MCF 10A (cell line): ENCODE data around the gene NAGPA. TPM values are rescaled to one million over a fixed set of nuclear protein-coding genes. Genes with fewer than 3 reads are reported as not detected.
"Not testable (repeated sequence)": the region's sequence is repeated elsewhere in the genome, so short reads cannot be mapped to it uniquely, and the experiment has no call there.

Source experiments
- BruUV-seq: library from RNA; stranded (reverse); fragments of 400-500 nt; replicated peaks from 2 replicates; lab custom pipeline; 2021; lab: Mats Ljungman, UMichigan
- CTCF ChIA-PET: fragments of 300-600 bp; sonication (Branson Sonifier 250); formaldehyde crosslinking; extraction: SDS; loops from one replicate; lab custom pipeline; 2021; ENCODE audit warnings: antibody characterized with exemption, inconsistent platforms; lab: Yijun Ruan, JAX
- POLR2A ChIA-PET: fragments of 300-600, 350-650 bp; sonication (Branson Sonifier 250); formaldehyde crosslinking; extraction: SDS; loops from one replicate; lab custom pipeline; 2020; ENCODE audit warnings: antibody characterized with exemption, inconsistent platforms; lab: Yijun Ruan, JAX
- DNase-seq: peaks from one replicate; pipeline ENCODE4 v3.0.0-alpha.2; 2018; ENCODE audit not compliant: unreplicated experiment
- H3K27ac Mint-ChIP-seq: one replicate; pipeline ENCODE4 v1.8.0; 2022; ENCODE audit warnings: mild to moderate bottlenecking, low read depth, mixed read lengths; ENCODE audit not compliant: unreplicated experiment
- H3K27me3 Mint-ChIP-seq: one replicate; pipeline ENCODE4 v1.8.0; 2022; ENCODE audit warnings: mixed read lengths; ENCODE audit not compliant: insufficient read depth, unreplicated experiment
- H3K36me3 Mint-ChIP-seq: one replicate; pipeline ENCODE4 v1.8.0; 2022; ENCODE audit warnings: mild to moderate bottlenecking, moderate library complexity, mixed read lengths; ENCODE audit not compliant: insufficient read depth, unreplicated experiment
- H3K4me1 Mint-ChIP-seq: one replicate; pipeline ENCODE4 v1.8.0; 2022; ENCODE audit warnings: mixed read lengths; ENCODE audit not compliant: insufficient read depth, unreplicated experiment
- H3K4me3 Mint-ChIP-seq: one replicate; pipeline ENCODE4 v1.8.0; 2022; ENCODE audit warnings: mild to moderate bottlenecking, moderate library complexity, mixed read lengths; ENCODE audit not compliant: unreplicated experiment
- H3K9me3 Mint-ChIP-seq: one replicate; pipeline ENCODE4 v1.8.0; 2022; ENCODE audit warnings: mixed read lengths; ENCODE audit not compliant: unreplicated experiment
- CTCF ChIP-seq: fragments of 200-600 bp; IDR thresholded peaks from one replicate; pipeline ENCODE4 v1.8.0; 2022; ENCODE audit warnings: antibody characterized with exemption, mild to moderate bottlenecking; ENCODE audit not compliant: unreplicated experiment
- intact Hi-C: fragments of 100-400 bp; cut with micrococcal nuclease; formaldehyde crosslinking; loops from 2 replicates; pipeline ENCODE4 v1.14.1; 2022
- total RNA-seq: library from RNA; stranded (reverse); gene quantifications from 2 replicates; pipeline ENCODE4 v1.2.3, GENCODE V29; 2022

The NAGPA gene
- total RNA-seq, 1 experiment from 2014 or later, result 4.9 TPM

- no peak for DNase-seq
- no peaks in the 10 kb centered on the region for H3K4me1 Mint-ChIP-seq
- intact Hi-C loops, result no loop called here
- H3K27me3 Mint-ChIP-seq, result peaks cover 57% of the 10 kb centered on the region
- no peak for TF ChIP-seq CTCF
- no peak overlapping the region for H3K27ac Mint-ChIP-seq
- no peaks in the 10 kb centered on the region for H3K36me3 Mint-ChIP-seq
- ChIA-PET CTCF (interaction anchor here (1.4 kb wide), 1 partner anchor 11 kb away, joined by 5 read pairs; no protein-coding TSS in a partner anchor), POLR2A (no interaction called here)
- H3K4me3 Mint-ChIP-seq, result no peak overlapping the region
- H3K9me3 Mint-ChIP-seq, result no peaks in the 10 kb centered on the region
- BruUV-seq, result no TSS peak
These were observed 13.2 kb upstream of the NAGPA start for GRCh38 chr16:5046914-5047313.

GRCh38 chr16:5045499-5046115 lies 11.9 kb upstream of the NAGPA start:
- POLR2A ChIA-PET, result no interaction called here
- CTCF ChIA-PET, result interaction anchor here (1.0 to 1.5 kb wide), 2 partner anchors 8 to 46 kb away, joined by 3 to 5 read pairs; no protein-coding TSS in a partner anchor
- TF ChIP-seq CTCF, result no peak
- H3K4me3 Mint-ChIP-seq, result no peak overlapping the region
- H3K27ac Mint-ChIP-seq, result no peak overlapping the region
- peaks cover 54% of the 10 kb centered on the region for H3K27me3 Mint-ChIP-seq
- no peaks in the 10 kb centered on the region for H3K36me3 Mint-ChIP-seq
- intact Hi-C loops, result no loop called here
- no peaks in the 10 kb centered on the region for H3K4me1 Mint-ChIP-seq
- no TSS peak for BruUV-seq
- no peak for DNase-seq
- H3K9me3 Mint-ChIP-seq, result no peaks in the 10 kb centered on the region

GRCh38 chr16:5044581-5044980 lies 10.8 kb upstream of the NAGPA start:
- not testable (repeated sequence) for H3K9me3 Mint-ChIP-seq
- CTCF ChIA-PET, result interaction anchor here (1.1 to 1.5 kb wide), 2 partner anchors 9 to 10 kb away, joined by 3 read pairs; no protein-coding TSS in a partner anchor

GRCh38 chr16:5044011-5044540 lies 10.3 kb upstream of the NAGPA start:
- TF ChIP-seq CTCF, result no peak
- CTCF ChIA-PET, result interaction anchor here (1.0 to 1.5 kb wide), 3 partner anchors 10 to 40 kb away, joined by 3 read pairs; no protein-coding TSS in a partner anchor

More at GRCh38 chr16:5044581-5044980, 10.8 kb upstream of the NAGPA start:
- DNase-seq, H3K36me3 Mint-ChIP-seq, intact Hi-C loops, POLR2A ChIA-PET, H3K27ac Mint-ChIP-seq, H3K4me1 Mint-ChIP-seq, H3K4me3 Mint-ChIP-seq, BruUV-seq: not testable (repeated sequence)
- peaks cover 49% of the 10 kb centered on the region for H3K27me3 Mint-ChIP-seq

More at GRCh38 chr16:5044011-5044540, 10.3 kb upstream of the NAGPA start:
- Mint-ChIP-seq H3K27me3 (peaks cover 44% of the 10 kb centered on the region), H3K9me3 (no peaks in the 10 kb centered on the region), H3K4me1 (no peaks in the 10 kb centered on the region), H3K27ac (no peak overlapping the region), H3K36me3 (no peaks in the 10 kb centered on the region), H3K4me3 (no peak overlapping the region)
- intact Hi-C loops, result no loop called here
- POLR2A ChIA-PET, result no interaction called here
- no peak for DNase-seq
- BruUV-seq, result no TSS peak
